T follicular helper cell (primary cell): Measurements from ENCODE around the gene GAGE1.
"Not testable (repeated sequence)": the region's sequence is repeated elsewhere in the genome, so short reads cannot be mapped to it uniquely, and the experiment has no call there.

Experiments
- DNase-seq: peaks from one replicate; pipeline ENCODE4 v3.0.0-alpha.2; 2020; ENCODE audit warnings: low read depth
- total RNA-seq, 2 experiments: gene quantifications; one replicate each; lab custom pipeline; 2026; lab: John Stamatoyannopoulos, UW

Gene GAGE1, protein sequence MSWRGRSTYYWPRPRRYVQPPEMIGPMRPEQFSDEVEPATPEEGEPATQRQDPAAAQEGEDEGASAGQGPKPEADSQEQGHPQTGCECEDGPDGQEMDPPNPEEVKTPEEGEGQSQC
- total RNA-seq, result 0 reads per million in 2 experiments

DNA sequence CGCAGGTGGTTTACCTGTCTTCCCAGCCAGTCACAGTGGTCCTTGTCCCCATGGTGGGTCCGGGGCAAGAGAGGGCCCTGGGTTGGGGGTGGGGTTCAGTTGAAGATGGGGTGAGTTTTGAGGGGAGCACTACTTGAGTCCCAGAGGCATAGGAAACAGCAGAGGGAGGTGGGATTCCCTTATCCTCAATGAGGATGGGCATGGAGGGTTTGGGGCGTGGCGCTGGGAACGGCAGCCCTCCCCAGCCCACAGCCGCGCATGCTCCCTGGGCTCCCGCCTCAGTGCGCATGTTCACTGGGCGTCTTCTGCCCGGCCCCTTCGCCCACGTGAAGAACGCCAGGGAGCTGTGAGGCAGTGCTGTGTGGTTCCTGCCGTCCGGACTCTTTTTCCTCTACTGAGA lies at the start of gene GAGE1:
Gene GAGE1, plus strand, starts transcription at position 301 of the 400 bp plus-strand sequence. CDS start 1,155 bp downstream, outside the sequence.
- DNase-seq, result not testable (repeated sequence)

DNA sequence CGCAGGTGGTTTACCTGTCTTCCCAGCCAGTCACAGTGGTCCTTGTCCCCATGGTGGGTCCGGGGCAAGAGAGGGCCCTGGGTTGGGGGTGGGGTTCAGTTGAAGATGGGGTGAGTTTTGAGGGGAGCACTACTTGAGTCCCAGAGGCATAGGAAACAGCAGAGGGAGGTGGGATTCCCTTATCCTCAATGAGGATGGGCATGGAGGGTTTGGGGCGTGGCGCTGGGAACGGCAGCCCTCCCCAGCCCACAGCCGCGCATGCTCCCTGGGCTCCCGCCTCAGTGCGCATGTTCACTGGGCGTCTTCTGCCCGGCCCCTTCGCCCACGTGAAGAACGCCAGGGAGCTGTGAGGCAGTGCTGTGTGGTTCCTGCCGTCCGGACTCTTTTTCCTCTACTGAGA lies 47.8 kb upstream of the GAGE1 start, which contains the start of gene GAGE12E:
Gene GAGE12E, plus strand, starts transcription at position 301 of the 400 bp plus-strand sequence. CDS start 1,155 bp downstream, outside the sequence.
- DNase-seq, result not testable (repeated sequence)

DNA sequence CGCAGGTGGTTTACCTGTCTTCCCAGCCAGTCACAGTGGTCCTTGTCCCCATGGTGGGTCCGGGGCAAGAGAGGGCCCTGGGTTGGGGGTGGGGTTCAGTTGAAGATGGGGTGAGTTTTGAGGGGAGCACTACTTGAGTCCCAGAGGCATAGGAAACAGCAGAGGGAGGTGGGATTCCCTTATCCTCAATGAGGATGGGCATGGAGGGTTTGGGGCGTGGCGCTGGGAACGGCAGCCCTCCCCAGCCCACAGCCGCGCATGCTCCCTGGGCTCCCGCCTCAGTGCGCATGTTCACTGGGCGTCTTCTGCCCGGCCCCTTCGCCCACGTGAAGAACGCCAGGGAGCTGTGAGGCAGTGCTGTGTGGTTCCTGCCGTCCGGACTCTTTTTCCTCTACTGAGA lies 38.3 kb upstream of the GAGE1 start, which contains the start of gene GAGE12F:
Gene GAGE12F, plus strand, starts transcription at position 301 of the 400 bp plus-strand sequence. CDS start 1,155 bp downstream, outside the sequence.
- not testable (repeated sequence) for DNase-seq

DNA sequence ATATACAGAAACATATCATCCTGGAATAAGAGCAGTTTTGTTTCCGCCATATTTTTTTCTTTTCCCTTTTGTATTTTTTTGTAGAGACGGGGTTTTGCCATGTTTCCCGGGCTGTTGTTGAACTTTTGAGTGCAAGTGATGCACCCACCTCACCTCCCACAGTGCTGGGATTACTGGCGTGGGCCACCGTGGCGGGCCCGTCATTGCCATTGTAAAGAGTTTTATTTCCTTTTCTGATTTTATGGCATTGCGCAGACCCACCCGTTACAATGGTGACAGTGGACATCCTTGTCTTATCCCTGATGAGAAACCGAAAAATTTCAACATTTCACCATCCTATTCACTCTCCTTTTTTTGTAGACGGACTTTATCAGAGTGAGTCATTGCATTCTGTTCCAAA lies 30.1 kb upstream of the GAGE1 start:
- DNase-seq, result not testable (repeated sequence)

DNA sequence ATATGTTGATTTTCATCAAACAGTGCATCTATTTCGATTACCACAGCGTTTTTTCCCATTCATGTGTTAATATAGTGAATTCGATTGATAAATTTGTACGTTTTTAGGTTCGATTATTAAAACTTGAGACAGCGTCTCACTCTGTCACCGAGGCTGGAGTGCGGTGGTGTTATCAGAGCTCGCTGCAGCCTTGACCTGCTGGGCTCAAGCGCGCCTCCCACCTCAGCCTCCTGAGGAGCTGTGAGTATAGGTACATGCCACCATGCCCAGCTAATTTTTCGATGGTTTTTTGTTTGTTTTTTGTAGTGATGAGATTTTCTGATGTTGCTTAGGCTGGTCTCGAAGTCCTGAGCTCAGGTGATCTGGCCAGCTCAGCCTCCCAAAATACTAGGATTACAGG lies 29.7 kb upstream of the GAGE1 start:
- DNase-seq, result not testable (repeated sequence)

DNA sequence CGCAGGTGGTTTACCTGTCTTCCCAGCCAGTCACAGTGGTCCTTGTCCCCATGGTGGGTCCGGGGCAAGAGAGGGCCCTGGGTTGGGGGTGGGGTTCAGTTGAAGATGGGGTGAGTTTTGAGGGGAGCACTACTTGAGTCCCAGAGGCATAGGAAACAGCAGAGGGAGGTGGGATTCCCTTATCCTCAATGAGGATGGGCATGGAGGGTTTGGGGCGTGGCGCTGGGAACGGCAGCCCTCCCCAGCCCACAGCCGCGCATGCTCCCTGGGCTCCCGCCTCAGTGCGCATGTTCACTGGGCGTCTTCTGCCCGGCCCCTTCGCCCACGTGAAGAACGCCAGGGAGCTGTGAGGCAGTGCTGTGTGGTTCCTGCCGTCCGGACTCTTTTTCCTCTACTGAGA lies 28.7 kb upstream of the GAGE1 start, which contains the start of gene GAGE12G:
Gene GAGE12G, plus strand, starts transcription at position 301 of the 400 bp plus-strand sequence. CDS start 1,155 bp downstream, outside the sequence.
- not testable (repeated sequence) for DNase-seq

DNA sequence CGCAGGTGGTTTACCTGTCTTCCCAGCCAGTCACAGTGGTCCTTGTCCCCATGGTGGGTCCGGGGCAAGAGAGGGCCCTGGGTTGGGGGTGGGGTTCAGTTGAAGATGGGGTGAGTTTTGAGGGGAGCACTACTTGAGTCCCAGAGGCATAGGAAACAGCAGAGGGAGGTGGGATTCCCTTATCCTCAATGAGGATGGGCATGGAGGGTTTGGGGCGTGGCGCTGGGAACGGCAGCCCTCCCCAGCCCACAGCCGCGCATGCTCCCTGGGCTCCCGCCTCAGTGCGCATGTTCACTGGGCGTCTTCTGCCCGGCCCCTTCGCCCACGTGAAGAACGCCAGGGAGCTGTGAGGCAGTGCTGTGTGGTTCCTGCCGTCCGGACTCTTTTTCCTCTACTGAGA lies 19.2 kb upstream of the GAGE1 start, which contains the start of gene GAGE12H:
Gene GAGE12H, plus strand, starts transcription at position 301 of the 400 bp plus-strand sequence. CDS start 1,155 bp downstream, outside the sequence.
- DNase-seq, result not testable (repeated sequence)

DNA sequence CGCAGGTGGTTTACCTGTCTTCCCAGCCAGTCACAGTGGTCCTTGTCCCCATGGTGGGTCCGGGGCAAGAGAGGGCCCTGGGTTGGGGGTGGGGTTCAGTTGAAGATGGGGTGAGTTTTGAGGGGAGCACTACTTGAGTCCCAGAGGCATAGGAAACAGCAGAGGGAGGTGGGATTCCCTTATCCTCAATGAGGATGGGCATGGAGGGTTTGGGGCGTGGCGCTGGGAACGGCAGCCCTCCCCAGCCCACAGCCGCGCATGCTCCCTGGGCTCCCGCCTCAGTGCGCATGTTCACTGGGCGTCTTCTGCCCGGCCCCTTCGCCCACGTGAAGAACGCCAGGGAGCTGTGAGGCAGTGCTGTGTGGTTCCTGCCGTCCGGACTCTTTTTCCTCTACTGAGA lies 9.6 kb upstream of the GAGE1 start, which contains the start of gene GAGE2A:
Gene GAGE2A, plus strand, starts transcription at position 301 of the 400 bp plus-strand sequence. CDS start 1,155 bp downstream, outside the sequence.
- DNase-seq, result not testable (repeated sequence)

DNA sequence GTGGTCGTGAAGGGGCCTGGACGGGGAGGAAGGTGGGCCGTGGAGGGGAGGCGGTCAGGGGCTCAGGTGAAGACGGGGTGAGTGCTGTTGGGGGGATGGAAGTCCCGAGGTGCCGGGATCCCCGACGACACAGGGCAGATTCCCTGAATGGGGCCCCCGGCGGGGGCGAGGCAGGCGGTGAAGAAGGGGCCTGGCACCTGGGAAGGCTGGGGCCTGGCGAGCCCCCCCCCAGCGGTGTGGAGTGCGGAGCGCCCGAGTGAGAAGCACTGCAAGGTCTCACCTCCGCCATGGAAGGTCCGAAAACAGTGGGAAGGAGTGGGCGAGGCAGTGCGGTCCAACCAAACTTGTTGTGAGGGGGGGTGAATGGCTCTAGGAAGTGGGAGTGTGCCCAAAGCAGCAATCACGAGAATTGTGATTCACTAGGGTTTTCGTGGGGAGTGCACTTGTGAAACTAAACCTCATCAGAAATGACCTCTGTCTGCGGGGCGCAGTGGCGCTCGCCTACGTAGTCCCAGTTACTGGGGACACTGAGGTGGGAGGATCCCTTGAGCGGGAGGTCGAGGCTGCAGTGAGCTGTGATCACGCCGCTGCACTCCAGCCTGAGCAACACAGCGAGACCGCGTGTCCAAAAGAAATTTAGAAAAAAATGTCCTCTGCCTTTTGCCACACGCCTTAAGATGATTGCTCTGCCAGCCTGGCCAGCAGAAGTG lies 8.9 kb upstream of the GAGE1 start:
- peak; percentile 12 for DNase-seq

DNA sequence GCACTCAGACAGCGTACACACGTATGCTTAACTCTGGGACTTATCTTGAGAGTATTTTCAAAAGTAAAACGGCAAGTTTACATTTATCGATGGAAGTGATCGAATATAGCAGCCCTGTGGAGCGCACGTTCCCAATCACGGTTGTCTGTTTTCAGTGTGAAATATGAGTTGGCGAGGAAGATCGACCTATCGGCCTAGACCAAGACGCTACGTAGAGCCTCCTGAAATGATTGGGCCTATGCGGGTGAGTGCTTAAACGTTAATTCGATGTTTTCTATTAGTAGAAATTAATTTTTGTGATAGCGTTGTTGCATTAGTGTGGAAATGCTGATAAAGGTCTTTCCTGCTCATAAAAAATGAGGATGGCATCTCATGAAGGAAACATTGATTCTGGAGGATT lies 8.3 kb upstream of the GAGE1 start:
- DNase-seq, result not testable (repeated sequence)

DNA sequence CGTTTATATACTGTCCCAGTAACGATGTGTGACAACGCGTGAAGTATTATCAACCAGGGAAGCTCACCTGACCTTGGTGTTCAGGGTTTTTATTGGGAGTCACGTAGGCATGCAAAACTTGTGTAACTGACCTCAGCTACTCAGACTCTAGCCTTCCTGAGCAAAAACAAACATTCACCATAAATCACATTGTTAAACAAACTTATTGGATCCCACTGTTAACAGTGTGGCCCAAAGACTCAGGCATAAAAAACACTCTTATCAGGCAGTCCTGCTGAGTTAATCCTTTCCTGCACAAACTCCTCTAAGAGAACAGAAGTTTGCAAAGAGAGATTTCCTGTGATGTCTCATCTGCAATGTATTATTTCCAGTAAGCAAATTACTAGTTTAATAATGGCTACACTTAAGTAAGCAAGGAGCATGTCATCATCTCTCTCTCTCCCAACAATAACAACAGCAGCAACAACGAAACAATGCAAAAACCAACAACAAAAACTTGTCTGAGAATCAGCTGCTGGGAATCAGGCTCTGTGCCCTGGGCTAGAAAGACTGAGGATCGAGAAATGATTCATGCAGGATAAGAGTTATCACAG lies 12.0 kb downstream of the GAGE1 start:
- DNase-seq, result no peak

DNA sequence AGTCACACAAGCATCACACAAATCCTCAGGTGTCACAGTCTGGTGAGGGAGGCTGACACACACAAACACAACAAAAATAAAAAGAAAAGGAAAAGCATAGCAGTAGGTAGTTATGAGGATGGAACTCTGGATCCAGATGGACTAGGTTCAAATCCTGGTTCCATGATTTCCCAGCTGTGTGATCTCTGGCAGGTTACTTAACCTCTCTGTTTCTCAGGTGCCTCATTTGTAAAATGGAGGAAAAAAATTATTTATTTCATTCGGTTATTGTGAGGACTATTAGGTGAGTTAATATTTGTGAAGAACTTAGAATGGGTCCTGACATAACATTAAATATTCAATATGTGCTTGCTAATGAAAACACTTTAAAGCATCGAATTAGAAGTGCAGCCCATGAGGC lies 19.8 kb downstream of the GAGE1 start:
- no peak for DNase-seq

DNA sequence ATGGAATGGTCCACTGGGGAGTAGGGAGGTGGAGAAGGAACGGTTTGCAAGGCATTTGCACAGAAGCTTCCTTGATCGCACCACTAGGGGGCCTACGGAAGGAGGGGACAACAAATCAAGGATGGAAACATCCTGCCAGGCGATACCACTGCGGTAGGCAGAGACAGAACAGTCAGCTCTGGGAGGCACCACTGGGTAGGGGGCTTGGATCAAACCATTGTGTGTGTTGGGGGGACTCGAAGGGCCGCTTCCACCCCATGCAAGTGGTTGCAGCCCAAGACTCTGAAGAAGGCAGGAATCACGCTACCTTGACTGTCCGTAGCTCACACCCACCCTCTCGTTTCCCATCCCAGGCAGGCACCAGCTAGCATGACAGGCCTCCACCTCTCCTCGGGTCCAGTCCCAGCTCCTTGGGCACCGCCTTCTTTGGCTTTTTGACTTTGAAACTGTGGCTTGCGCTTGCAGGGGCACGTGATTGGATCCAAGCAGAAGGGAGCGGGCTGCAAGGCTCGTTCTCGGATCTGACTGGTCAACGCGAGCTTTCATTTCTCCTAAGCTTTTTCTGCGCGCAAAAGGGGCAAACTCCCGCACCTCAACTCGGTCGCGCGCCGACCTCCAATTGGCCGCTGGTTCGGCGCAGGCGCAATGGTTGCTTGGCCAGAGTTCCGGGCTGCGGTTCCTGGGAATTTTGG lies 28.4 kb downstream of the GAGE1 start:
- no peak for DNase-seq

DNA sequence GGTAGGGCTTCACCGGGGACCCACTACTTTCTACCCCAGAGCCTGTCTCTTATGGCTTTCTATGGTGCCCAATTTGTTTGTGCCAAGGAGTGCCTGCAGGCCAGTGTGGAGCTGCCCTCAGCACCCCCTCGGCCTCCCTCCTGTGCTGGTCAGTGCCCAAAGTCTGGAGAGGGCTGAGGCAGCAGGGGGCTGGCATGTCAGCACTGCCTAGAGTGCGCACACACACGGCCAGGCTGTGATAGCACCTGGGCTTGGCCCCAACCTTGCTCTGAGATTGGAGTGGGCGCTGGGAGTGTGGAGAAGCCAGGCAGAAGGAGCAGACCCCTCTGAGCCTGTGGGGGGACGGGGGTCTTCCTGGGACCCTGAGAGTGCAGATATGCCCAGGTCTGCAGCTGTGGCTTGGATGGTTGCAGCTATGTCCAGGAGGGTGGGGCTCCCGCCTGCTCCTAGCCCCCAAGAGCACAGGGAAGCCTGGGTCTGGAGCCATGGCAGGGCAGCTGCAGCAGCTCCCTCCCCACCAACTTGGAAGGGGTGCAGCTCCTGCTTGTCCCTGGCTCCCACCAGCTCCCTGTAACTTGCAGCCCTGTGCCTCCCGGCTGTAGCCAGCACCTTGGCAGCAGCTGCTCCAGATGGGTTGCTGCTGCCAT lies 46.3 kb downstream of the GAGE1 start:
- no peak for DNase-seq

DNA sequence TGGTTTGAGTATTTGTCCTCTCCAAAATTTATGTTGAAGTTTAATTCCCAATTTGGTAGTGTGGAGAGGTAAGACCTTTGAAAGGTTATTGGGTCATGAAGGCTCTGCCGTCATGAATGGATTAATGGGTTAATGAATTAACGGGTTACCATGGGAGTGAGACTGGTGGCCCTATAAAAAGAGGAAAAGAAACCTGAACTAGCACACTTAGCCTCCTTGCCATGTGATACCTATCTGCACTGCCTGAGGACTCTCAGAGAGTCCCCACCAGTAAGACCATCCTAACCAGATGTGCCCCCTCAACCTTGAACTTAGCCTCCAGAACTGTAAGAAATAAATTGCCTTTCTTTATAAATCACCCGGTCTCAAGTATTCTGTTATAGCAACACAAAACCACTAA lies 57.7 kb downstream of the GAGE1 start:
- no peak for DNase-seq
